ENCODE results near the gene ESPNL.

Gene ESPNL

DNA sequence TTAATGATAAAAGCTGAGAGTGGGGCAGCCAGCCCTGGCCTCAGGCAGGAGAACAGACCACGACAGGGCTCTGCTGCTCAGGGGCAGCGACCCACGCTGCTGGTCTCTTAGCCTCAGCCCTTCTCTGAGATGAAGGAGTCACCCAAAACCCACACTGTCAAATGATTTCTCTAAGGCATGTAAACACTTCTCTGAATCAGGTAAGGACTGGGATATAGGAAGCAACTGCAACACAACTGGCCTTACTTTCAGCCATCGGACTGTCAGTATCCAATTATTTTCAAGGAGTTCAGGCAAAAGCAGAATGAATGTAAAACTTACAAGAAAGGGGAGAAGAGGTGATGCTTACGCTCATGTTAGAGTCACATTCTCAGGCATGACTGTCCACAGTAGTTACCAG, 80.4 kb downstream of the ESPNL start:
- no peak overlapping the region for H4K91ac ChIP-seq (ENCODE audit: low read length)
- H3K79me1 ChIP-seq (replicated peaks; ENCODE audit: low read length, poor library complexity, severe bottlenecking) = peaks cover 29% of the 10 kb centered on the region
- H2BK5ac ChIP-seq (ENCODE audit: low read depth, low read length, poor library complexity, severe bottlenecking) = no peak overlapping the region
- H3K14ac ChIP-seq (ENCODE audit: low read length in 2 of 2) = no peak overlapping the region
- H3K4ac ChIP-seq (ENCODE audit: low read depth in 1 of 2, low read length in 2 of 2) = no peak overlapping the region
- no peak overlapping the region for H3K23ac ChIP-seq (ENCODE audit: low read length in 2 of 2)
- H2BK12ac ChIP-seq (ENCODE audit: low read length in 2 of 2) = no peak overlapping the region
- H3K9me3 ChIP-seq (ENCODE audit: control insufficient read depth, low read length) = no peaks in the 10 kb centered on the region
- no peak overlapping the region for H3K18ac ChIP-seq (ENCODE audit: low read depth in 1 of 2, low read length in 2 of 2)
- no peak overlapping the region for H3K4me2 ChIP-seq (ENCODE audit: low read length, poor library complexity, severe bottlenecking)
- H3K36me3 ChIP-seq (ENCODE audit: control insufficient read depth in 1 of 2, insufficient read depth in 2 of 2, low read depth in 1 of 2, low read length in 2 of 2) = peaks cover 43 to 88% of the 10 kb centered on the region in 2 experiments
- no peak overlapping the region for H2AFZ ChIP-seq (ENCODE audit: low read depth, low read length)
- no peak overlapping the region for H4K8ac ChIP-seq (ENCODE audit: low read length)
- H2BK120ac ChIP-seq (ENCODE audit: low read depth, low read length) = no peak overlapping the region
- DNase-seq = no peak
- 93% methylated on average over 5 of the region's 5 CpGs for WGBS
- no peak overlapping the region for H2AK5ac ChIP-seq (ENCODE audit: low read length, severe bottlenecking)
- H3K4me3 ChIP-seq (ENCODE audit: insufficient read depth in 1 of 2, low read depth in 1 of 2, low read length in 2 of 2) = no peak overlapping the region
- no peak overlapping the region for H3K9ac ChIP-seq (ENCODE audit: low read length)
- no peak overlapping the region for H3K27ac ChIP-seq (ENCODE audit: low read length, poor library complexity, severe bottlenecking)
- H2BK15ac ChIP-seq (ENCODE audit: low read depth, poor library complexity, severe bottlenecking) = no peak overlapping the region
- no peaks in the 10 kb centered on the region for H3K27me3 ChIP-seq (ENCODE audit: control insufficient read depth in 1 of 2, insufficient read depth in 1 of 2, low read length in 2 of 2)
- no peaks in the 10 kb centered on the region for H3K4me1 ChIP-seq (ENCODE audit: control insufficient read depth, insufficient read depth, low read depth, low read length)

DNA sequence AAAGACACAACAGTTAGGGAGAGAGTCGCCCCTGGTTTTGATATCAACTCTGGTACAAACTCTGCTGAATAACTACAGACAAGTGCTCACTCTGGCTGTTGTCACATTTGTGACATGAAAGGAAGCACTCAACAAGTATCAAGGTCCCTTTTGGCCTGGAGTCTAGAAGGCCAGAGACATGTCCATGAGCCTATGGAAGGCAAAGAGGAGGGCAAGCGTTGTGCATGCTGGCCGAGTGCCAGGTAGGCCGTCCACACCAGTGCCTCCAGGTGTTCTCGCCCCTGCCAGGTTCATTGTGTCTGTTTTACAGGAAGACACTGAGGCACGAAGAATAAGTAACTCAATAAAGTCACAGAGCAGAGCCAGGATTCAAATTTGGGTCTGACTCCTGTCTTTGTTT, 82.2 kb downstream of the ESPNL start:
- WGBS = 98% methylated on average over 6 of the region's 6 CpGs
- H3K9ac ChIP-seq (ENCODE audit: low read length) = no peak overlapping the region
- no peaks in the 10 kb centered on the region for H3K4me1 ChIP-seq (ENCODE audit: control insufficient read depth, insufficient read depth, low read depth, low read length)
- no peak overlapping the region for H2BK5ac ChIP-seq (ENCODE audit: low read depth, low read length, poor library complexity, severe bottlenecking)
- H3K27ac ChIP-seq (ENCODE audit: low read length, poor library complexity, severe bottlenecking) = no peak overlapping the region
- no peak overlapping the region for H3K4me2 ChIP-seq (ENCODE audit: low read length, poor library complexity, severe bottlenecking)
- H3K18ac ChIP-seq (ENCODE audit: low read depth in 1 of 2, low read length in 2 of 2) = no peak overlapping the region
- H3K23ac ChIP-seq (ENCODE audit: low read length in 2 of 2) = no peak overlapping the region
- H3K9me3 ChIP-seq (ENCODE audit: control insufficient read depth, low read length) = no peaks in the 10 kb centered on the region
- H3K4ac ChIP-seq (ENCODE audit: low read depth in 1 of 2, low read length in 2 of 2) = no peak overlapping the region
- H4K8ac ChIP-seq (ENCODE audit: low read length) = no peak overlapping the region
- no peak overlapping the region for H2AK5ac ChIP-seq (ENCODE audit: low read length, severe bottlenecking)
- no peaks in the 10 kb centered on the region for H3K27me3 ChIP-seq (ENCODE audit: control insufficient read depth in 1 of 2, insufficient read depth in 1 of 2, low read length in 2 of 2)
- peaks cover 29% of the 10 kb centered on the region for H3K79me1 ChIP-seq (replicated peaks; ENCODE audit: low read length, poor library complexity, severe bottlenecking)
- peaks cover 48 to 98% of the 10 kb centered on the region in 2 experiments for H3K36me3 ChIP-seq (ENCODE audit: control insufficient read depth in 1 of 2, insufficient read depth in 2 of 2, low read depth in 1 of 2, low read length in 2 of 2)
- no peak overlapping the region for H2BK120ac ChIP-seq (ENCODE audit: low read depth, low read length)
- DNase-seq = no peak
- no peak overlapping the region for H3K14ac ChIP-seq (ENCODE audit: low read length in 2 of 2)
- no peak overlapping the region for H2BK15ac ChIP-seq (ENCODE audit: low read depth, poor library complexity, severe bottlenecking)
- no peak overlapping the region for H2AFZ ChIP-seq (ENCODE audit: low read depth, low read length)
- H3K4me3 ChIP-seq (ENCODE audit: insufficient read depth in 1 of 2, low read depth in 1 of 2, low read length in 2 of 2) = no peak overlapping the region
- no peak overlapping the region for H4K91ac ChIP-seq (ENCODE audit: low read length)
- H2BK12ac ChIP-seq (ENCODE audit: low read length in 2 of 2) = no peak overlapping the region
